WTC11 (cell line): Measurements from ENCODE around the gene ZNF554.
"Not testable (repeated sequence)": the region's sequence is repeated elsewhere in the genome, so short reads cannot be mapped to it uniquely, and the experiment has no call there.

Experiments
- ESRRA ChIP-seq: sonication (generic); formaldehyde crosslinking; IDR thresholded peaks from 2 replicates; pipeline ENCODE4 v1.8.1; 2022; ENCODE audit warnings: mild to moderate bottlenecking, missing genetic modification reagents, borderline replicate concordance
- JUN ChIP-seq: sonication (generic); formaldehyde crosslinking; IDR thresholded peaks from 2 replicates; pipeline ENCODE4 v1.8.0; 2023; ENCODE audit warnings: mild to moderate bottlenecking, missing genetic modification reagents
- MAX ChIP-seq: sonication (generic); formaldehyde crosslinking; IDR thresholded peaks from 2 replicates; pipeline ENCODE4 v1.8.0; 2022; ENCODE audit warnings: mild to moderate bottlenecking, missing genetic modification reagents
- NFYB ChIP-seq: sonication (generic); formaldehyde crosslinking; conservative IDR thresholded peaks from 2 replicates; pipeline ENCODE4 v1.8.0; 2022; ENCODE audit warnings: low read depth, missing genetic modification reagents
- PRDM15 ChIP-seq: sonication (generic); formaldehyde crosslinking; IDR thresholded peaks from 2 replicates; pipeline ENCODE4 v1.8.0; 2022; ENCODE audit warnings: missing genetic modification reagents
- SP1 ChIP-seq: sonication (generic); formaldehyde crosslinking; conservative IDR thresholded peaks from 2 replicates; pipeline ENCODE4 v1.8.1; 2022; ENCODE audit warnings: missing genetic modification reagents
- ZBTB21 ChIP-seq: sonication (generic); formaldehyde crosslinking; IDR thresholded peaks from 2 replicates; pipeline ENCODE4 v1.8.1; 2023; ENCODE audit warnings: mild to moderate bottlenecking, missing genetic modification reagents, borderline replicate concordance
- ZNF263 ChIP-seq: sonication (generic); formaldehyde crosslinking; IDR thresholded peaks from 2 replicates; pipeline ENCODE4 v1.8.1; 2022; ENCODE audit warnings: low read depth, mild to moderate bottlenecking, moderate library complexity, missing genetic modification reagents
- ZNF423 ChIP-seq: fragments of 250-450 bp; sonication (Bioruptor Pico); IDR thresholded peaks from 2 replicates; pipeline ENCODE4 v2.1.2; 2022; ENCODE audit warnings: mild to moderate bottlenecking, moderate library complexity
- TF ChIP-seq, protein P1 (sequence below): fragments of 200-600 bp; IDR thresholded peaks from 2 replicates; pipeline ENCODE4 v1.8.0; 2022; ENCODE audit warnings: antibody characterized with exemption
- TF ChIP-seq, protein P2 (sequence below): sonication (generic); formaldehyde crosslinking; IDR thresholded peaks from 2 replicates; pipeline ENCODE4 v1.8.1; 2023; ENCODE audit warnings: mild to moderate bottlenecking, missing genetic modification reagents, moderate library complexity
- TF ChIP-seq, protein P3 (sequence below): sonication (generic); formaldehyde crosslinking; IDR thresholded peaks from 2 replicates; pipeline ENCODE4 v1.8.1; 2022; ENCODE audit warnings: low read depth, missing genetic modification reagents, borderline replicate concordance

DNA sequence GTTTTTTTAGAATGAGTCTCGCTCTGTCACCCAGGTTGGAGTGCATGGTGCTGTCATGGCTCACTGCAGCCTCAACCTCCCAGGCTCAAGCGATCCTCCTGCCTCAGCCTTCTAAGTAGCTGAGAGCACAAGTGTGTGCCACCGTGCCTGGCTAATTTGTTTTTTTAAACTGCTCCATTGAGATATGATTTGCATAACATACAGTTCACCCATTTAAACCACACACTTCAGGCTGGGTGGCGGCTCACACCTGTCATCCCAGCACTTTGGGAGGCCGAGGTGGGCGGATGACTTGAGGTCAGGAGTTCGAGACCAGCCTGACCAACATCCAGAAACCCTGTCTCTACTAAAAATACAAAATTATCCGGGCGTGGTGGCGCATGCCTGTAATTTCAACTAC, 27.0 kb upstream of the ZNF554 start:
- TF ChIP-seq ZBTB21 (CRISPR knock-in tag); ESRRA (CRISPR knock-in tag); ZNF423 (CRISPR knock-in tag); ZNF263 (CRISPR knock-in tag); NFYB (CRISPR knock-in tag); JUN (CRISPR knock-in tag); PRDM15 (CRISPR knock-in tag); SP1; MAX (CRISPR knock-in tag): not testable (repeated sequence)
- TF ChIP-seq, protein P1, sequence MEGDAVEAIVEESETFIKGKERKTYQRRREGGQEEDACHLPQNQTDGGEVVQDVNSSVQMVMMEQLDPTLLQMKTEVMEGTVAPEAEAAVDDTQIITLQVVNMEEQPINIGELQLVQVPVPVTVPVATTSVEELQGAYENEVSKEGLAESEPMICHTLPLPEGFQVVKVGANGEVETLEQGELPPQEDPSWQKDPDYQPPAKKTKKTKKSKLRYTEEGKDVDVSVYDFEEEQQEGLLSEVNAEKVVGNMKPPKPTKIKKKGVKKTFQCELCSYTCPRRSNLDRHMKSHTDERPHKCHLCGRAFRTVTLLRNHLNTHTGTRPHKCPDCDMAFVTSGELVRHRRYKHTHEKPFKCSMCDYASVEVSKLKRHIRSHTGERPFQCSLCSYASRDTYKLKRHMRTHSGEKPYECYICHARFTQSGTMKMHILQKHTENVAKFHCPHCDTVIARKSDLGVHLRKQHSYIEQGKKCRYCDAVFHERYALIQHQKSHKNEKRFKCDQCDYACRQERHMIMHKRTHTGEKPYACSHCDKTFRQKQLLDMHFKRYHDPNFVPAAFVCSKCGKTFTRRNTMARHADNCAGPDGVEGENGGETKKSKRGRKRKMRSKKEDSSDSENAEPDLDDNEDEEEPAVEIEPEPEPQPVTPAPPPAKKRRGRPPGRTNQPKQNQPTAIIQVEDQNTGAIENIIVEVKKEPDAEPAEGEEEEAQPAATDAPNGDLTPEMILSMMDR: not testable (repeated sequence)
- TF ChIP-seq, protein P2, sequence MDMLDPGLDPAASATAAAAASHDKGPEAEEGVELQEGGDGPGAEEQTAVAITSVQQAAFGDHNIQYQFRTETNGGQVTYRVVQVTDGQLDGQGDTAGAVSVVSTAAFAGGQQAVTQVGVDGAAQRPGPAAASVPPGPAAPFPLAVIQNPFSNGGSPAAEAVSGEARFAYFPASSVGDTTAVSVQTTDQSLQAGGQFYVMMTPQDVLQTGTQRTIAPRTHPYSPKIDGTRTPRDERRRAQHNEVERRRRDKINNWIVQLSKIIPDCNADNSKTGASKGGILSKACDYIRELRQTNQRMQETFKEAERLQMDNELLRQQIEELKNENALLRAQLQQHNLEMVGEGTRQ (CRISPR knock-in tag): not testable (repeated sequence)
- TF ChIP-seq, protein P3, sequence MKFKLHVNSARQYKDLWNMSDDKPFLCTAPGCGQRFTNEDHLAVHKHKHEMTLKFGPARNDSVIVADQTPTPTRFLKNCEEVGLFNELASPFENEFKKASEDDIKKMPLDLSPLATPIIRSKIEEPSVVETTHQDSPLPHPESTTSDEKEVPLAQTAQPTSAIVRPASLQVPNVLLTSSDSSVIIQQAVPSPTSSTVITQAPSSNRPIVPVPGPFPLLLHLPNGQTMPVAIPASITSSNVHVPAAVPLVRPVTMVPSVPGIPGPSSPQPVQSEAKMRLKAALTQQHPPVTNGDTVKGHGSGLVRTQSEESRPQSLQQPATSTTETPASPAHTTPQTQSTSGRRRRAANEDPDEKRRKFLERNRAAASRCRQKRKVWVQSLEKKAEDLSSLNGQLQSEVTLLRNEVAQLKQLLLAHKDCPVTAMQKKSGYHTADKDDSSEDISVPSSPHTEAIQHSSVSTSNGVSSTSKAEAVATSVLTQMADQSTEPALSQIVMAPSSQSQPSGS (CRISPR knock-in tag): not testable (repeated sequence)
